ENCODE results near the gene ZDHHC11. TPM values are rescaled to one million over a fixed set of nuclear protein-coding genes. Genes with fewer than 3 reads are reported as not detected.

ZDHHC11 gene
- total and polyA plus RNA-seq, 2 experiments from 2014 or later: 8.0 to 29.1 TPM

DNA sequence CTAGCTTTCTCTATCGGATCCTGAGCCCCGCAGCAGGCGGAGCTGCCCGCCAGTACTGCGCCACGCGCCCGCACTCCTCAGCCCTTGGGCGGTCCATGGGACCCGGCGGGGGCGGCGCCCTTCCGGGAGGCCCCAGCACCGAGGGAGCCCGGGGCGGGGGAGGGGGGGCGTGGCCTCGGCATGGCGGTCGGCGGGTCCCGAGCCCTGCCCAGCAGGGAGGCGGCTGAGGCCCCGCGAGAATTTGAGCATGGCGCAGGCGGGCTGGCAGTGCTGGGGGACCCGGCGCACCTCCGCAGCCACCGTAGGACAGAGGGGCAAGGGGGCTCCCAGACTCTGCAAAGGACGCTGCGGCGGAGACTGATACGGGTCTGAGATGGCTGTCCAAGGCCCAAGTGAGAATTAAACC is 73.0 kb downstream of the ZDHHC11 start (continued):
- TF ChIP-seq, protein P1, sequence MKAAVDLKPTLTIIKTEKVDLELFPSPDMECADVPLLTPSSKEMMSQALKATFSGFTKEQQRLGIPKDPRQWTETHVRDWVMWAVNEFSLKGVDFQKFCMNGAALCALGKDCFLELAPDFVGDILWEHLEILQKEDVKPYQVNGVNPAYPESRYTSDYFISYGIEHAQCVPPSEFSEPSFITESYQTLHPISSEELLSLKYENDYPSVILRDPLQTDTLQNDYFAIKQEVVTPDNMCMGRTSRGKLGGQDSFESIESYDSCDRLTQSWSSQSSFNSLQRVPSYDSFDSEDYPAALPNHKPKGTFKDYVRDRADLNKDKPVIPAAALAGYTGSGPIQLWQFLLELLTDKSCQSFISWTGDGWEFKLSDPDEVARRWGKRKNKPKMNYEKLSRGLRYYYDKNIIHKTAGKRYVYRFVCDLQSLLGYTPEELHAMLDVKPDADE (IDR thresholded peaks at IDR 0.05): no peak
- no peak for TF ChIP-seq ZNF114 (CRISPR knock-in tag; IDR thresholded peaks at IDR 0.05)

DNA sequence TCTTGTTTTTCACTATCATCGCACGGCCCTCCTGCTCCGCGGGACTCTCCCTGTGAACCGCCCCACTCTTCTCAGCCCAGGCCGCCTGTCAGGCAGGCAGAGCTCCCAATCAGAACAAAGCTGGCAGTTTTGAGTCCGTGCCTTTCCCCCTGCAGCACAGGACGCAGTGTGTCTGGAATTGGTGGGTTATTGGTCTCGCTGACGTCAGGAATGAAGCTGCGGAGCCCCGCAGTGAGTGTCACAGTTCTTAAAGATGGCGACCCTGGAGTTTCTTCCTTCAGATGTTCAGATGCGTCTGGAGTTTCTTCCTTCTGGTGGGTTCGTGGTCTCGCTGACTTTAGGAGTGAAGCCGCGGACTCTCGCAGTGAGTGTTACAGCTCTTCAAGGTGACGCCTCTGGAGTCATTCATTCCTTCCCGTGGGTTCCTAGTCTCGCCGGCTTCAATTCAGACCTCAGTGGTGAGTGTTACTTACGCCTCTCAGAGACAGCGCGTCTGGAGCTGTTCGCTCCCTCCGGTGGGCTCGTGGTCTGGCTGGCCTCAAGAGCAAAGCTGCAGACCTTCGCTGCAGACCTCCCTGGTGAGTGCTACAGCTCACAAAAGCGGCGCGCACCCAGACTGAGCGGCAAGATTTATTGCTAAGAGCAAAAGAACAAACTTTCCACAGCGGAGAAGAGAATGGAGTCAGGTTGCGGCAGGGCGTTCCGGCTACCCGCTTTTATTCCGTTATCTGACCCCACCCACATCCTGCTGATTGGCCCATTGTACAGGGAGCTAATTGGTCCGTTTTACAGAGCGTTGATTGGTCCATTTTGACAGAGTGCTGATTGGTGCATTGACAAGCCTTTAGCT is 73.7 kb downstream of the ZDHHC11 start:
- Mint-ChIP-seq H3K27me3 (ENCODE audit: insufficient read depth, low read depth, poor library complexity) (peaks cover 3% of the 10 kb centered on the region), H3K9me3 (no peaks in the 10 kb centered on the region; the same call in 2 of the 3 replicates), H3K36me3 (ENCODE audit: low read depth) (peaks cover 5% of the 10 kb centered on the region; the same call in 2 of the 3 replicates), H3K4me1 (no peaks in the 10 kb centered on the region), H3K27ac (no peak overlapping the region), H3K4me3 (no peak overlapping the region; the same call in 2 of the 3 replicates)
- Histone ChIP-seq H3K27ac (ENCODE audit: low read depth) (no peak overlapping the region), H4K20me1 (replicated peaks; ENCODE audit: insufficient read depth) (no peaks in the 10 kb centered on the region), H3K36me3 (ENCODE audit: insufficient read depth) (no peaks in the 10 kb centered on the region), H3K4me3 (no peak overlapping the region), H3K9me2 (ENCODE audit: insufficient read depth) (no peaks in the 10 kb centered on the region), H3K27me3 (ENCODE audit: insufficient read depth) (no peaks in the 10 kb centered on the region), H3K4me2 (no peak overlapping the region), H2AFZ (no peak overlapping the region), H3F3A (replicated peaks; ENCODE audit: low read depth) (no peaks in the 10 kb centered on the region), H3K79me2 (replicated peaks; ENCODE audit: insufficient read depth) (no peaks in the 10 kb centered on the region), H3K4me1 (ENCODE audit: insufficient read depth) (no peaks in the 10 kb centered on the region)
- ATAC-seq: no peak
- DNase-seq (ENCODE audit: low spot score): peak; percentile 10
- TF ChIP-seq, protein P2, sequence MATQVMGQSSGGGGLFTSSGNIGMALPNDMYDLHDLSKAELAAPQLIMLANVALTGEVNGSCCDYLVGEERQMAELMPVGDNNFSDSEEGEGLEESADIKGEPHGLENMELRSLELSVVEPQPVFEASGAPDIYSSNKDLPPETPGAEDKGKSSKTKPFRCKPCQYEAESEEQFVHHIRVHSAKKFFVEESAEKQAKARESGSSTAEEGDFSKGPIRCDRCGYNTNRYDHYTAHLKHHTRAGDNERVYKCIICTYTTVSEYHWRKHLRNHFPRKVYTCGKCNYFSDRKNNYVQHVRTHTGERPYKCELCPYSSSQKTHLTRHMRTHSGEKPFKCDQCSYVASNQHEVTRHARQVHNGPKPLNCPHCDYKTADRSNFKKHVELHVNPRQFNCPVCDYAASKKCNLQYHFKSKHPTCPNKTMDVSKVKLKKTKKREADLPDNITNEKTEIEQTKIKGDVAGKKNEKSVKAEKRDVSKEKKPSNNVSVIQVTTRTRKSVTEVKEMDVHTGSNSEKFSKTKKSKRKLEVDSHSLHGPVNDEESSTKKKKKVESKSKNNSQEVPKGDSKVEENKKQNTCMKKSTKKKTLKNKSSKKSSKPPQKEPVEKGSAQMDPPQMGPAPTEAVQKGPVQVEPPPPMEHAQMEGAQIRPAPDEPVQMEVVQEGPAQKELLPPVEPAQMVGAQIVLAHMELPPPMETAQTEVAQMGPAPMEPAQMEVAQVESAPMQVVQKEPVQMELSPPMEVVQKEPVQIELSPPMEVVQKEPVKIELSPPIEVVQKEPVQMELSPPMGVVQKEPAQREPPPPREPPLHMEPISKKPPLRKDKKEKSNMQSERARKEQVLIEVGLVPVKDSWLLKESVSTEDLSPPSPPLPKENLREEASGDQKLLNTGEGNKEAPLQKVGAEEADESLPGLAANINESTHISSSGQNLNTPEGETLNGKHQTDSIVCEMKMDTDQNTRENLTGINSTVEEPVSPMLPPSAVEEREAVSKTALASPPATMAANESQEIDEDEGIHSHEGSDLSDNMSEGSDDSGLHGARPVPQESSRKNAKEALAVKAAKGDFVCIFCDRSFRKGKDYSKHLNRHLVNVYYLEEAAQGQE (IDR thresholded peaks at IDR 0.05; ENCODE audit: unreplicated experiment): no peak
- TF ChIP-seq EZH2phosphoT487 (IDR thresholded peaks at IDR 0.05; ENCODE audit: unreplicated experiment) (no peak), ZNF114 (CRISPR knock-in tag; IDR thresholded peaks at IDR 0.05) (no peak), NANOG (IDR thresholded peaks at IDR 0.05; ENCODE audit: borderline replicate concordance) (no peak), ZNF331 (CRISPR knock-in tag; IDR thresholded peaks at IDR 0.05; ENCODE audit: low read depth) (no peak), EZH2 (IDR thresholded peaks at IDR 0.05; ENCODE audit: low read depth, unreplicated experiment) (no peak), JUNB (IDR thresholded peaks at IDR 0.05; ENCODE audit: unreplicated experiment) (no peak), POLR2AphosphoS5 (IDR thresholded peaks at IDR 0.05; ENCODE audit: low read depth) (no peak), STAT1 (IDR thresholded peaks at IDR 0.05; ENCODE audit: unreplicated experiment) (no peak), CREB1 (CRISPR knock-in tag; IDR thresholded peaks at IDR 0.05; ENCODE audit: low read depth) (no peak)
- TF ChIP-seq, protein P1 (IDR thresholded peaks at IDR 0.05): no peak
- TF ChIP-seq, protein P3, sequence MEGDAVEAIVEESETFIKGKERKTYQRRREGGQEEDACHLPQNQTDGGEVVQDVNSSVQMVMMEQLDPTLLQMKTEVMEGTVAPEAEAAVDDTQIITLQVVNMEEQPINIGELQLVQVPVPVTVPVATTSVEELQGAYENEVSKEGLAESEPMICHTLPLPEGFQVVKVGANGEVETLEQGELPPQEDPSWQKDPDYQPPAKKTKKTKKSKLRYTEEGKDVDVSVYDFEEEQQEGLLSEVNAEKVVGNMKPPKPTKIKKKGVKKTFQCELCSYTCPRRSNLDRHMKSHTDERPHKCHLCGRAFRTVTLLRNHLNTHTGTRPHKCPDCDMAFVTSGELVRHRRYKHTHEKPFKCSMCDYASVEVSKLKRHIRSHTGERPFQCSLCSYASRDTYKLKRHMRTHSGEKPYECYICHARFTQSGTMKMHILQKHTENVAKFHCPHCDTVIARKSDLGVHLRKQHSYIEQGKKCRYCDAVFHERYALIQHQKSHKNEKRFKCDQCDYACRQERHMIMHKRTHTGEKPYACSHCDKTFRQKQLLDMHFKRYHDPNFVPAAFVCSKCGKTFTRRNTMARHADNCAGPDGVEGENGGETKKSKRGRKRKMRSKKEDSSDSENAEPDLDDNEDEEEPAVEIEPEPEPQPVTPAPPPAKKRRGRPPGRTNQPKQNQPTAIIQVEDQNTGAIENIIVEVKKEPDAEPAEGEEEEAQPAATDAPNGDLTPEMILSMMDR (conservative IDR thresholded peaks at IDR 0.05; ENCODE audit: low read depth in 2 of 2): no peak
